HG03103 (cell line): ENCODE results near the gene PLPPR4.

Experiments
- ATAC-seq: cut with Tn5 transposase; IDR thresholded peaks from one replicate; pipeline ENCODE4 v1.9.1; 2021; ENCODE audit warnings: low read depth; ENCODE audit not compliant: unreplicated experiment

The PLPPR4 gene

DNA sequence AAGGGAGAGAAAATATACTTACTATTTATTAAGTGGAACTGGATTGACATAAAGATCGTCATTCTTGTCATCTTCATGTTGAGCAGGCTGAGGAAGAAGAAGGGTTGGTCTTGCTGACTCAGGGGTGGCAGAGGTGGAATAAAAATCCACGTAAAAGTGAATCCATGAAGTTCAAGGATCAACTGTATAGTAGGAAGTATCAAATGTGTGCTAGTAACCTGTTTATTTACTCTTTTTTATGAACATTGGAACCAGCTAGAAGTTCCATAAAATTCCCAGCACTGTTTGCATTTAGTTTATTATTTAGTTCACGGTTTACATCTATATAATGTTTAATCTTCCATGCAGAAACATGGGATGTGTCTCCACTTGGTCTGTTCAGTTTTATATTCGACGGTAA is 70.7 kb downstream of the PLPPR4 start:
- ATAC-seq, result no peak

DNA sequence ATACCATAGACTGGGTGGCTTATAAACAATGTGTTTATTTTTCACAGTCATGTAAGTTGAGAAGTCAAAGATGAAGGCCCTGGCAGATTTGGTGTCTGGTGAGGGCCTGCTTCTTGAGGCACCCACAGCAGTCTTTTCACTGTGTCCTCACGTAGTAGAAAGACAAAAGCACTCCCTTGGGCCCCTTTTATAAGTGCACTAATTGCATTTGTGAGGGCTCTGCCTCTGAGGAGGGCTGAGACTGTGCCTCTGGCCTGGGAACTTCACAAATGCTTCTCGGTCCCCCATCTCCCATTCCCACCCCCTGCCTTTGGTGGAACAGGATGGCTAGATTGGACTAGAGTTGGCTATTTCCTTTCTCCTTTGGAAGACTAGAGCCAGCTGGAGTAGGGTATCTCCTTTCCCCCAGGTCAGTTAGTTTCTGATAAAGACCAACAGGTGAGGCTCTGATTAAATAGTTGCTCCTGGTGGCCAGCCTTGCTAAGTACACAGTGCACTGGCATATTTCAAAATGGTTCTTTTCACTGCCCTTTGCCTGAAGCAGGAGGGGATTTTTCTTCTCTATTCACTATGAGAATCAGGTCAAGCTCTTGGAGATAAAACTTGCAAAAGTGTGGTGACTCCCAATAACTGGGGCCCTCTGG is 82.9 kb downstream of the PLPPR4 start:
- ATAC-seq, result no peak

DNA sequence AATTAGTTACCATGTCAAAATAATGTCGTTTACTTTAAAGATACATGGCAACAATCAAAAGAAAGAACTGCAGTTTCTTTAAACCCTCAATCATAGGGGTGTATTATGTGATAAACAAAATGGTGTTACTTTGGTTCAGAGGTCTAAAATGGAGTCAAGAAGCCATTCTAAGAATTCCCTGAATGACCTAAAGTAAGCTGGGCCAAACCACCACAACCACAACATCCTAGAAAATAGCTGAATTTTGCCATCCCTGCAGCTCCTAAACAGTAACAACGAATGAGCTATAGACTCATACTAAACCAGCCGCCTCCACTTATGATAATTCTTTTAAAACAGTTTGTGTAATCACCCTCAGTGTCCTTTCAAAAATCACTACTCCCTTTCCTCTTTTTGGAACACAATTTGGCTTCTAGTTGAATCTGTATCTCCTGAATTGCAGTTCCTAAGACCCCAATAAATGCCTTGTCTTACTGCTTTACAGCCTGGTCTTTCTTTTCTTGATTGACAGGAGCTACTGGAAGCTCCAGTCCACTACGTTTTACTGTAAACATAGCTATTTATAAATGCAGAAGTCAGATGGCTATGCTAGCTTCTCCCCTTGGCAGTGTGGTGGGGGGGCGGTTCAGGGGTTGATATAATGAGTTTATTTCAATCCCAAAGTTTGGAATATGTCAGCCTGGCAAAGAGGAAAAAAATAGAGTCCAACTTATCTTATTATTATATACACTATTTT is 84.3 kb downstream of the PLPPR4 start:
- ATAC-seq, result no peak

DNA sequence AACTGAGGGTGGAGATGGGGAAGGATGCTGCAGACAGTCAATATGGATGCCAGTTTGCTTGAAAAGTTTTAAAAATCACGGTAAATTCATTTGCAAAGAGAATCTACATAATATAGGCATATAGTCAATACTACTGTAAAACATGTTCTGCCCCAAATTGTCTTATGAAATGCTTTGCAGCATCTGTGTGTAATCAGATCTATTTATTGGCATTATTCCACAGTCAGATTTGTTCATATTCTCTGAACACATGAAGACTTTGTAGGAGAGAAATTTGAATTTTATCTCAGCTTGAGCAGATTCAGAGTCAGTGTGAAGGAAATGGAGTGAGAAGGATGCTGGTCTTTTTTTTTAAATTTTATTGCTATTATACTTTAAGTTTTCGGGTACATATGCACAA is 88.5 kb downstream of the PLPPR4 start:
- ATAC-seq, result no peak

DNA sequence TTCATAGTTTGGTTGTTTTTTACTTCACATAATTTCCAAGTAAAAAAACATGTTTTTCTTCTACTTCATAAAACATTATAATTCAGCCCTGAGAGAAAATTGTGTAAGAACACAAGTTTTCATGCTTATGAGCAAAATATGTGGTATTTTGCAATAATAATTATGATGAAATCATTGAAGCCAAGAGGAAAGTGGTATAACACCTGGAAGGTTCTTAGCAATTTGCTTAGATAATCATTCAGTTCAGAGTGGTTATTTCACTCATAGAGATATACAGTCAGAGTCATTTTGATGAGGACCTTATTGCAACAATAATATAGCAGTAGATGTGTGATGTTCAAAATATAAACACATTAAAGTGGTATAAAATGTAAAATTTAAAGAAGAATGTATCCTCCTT is 94.5 kb downstream of the PLPPR4 start:
- ATAC-seq, result no peak
